HepG2 (cell line): ENCODE measurements around the gene RNLS. TPM values are rescaled to one million over a fixed set of nuclear protein-coding genes. Genes with fewer than 3 reads are reported as not detected.

Experiments
- ATAC-seq: fragments of 200-7000 bp; cut with Tn5 transposase; 3 replicates; pipeline ENCODE4 v1.9.1; 2020; ENCODE audit warnings: mild to moderate bottlenecking, moderate library complexity
- BruUV-seq: library from RNA; stranded (reverse); fragments of 400-500 nt; replicated peaks from 2 replicates; lab custom pipeline; 2021; lab: Mats Ljungman, UMichigan
- CTCF ChIA-PET: fragments of 300-600 bp; formaldehyde crosslinking; extraction: SDS; loops from one replicate; lab custom pipeline; 2021; ENCODE audit warnings: low total read pairs, inconsistent platforms, low intra/inter-chr PET ratio; lab: Yijun Ruan, JAX
- POLR2A ChIA-PET: fragments of 350-600 bp; sonication (Branson Sonifier 250); formaldehyde crosslinking; loops from one replicate; lab custom pipeline; 2020; ENCODE audit warnings: antibody characterized with exemption, inconsistent platforms; lab: Yijun Ruan, JAX
- DNase-seq: peaks from one replicate; pipeline ENCODE4 v3.0.0-alpha.2; 2015; ENCODE audit warnings: low spot score
- FAIRE-seq: peaks from 3 replicates; lab custom pipeline; 2011; peaks lifted over from hg19 to GRCh38; lab: Jason Lieb, UNC
- H2AFZ ChIP-seq: one replicate; pipeline ENCODE4 v1.6.1; 2011; ENCODE audit warnings: low read length, inconsistent platforms
- H3K27ac ChIP-seq: fragments of 300-600 bp; 3 replicates; pipeline ENCODE4 v1.8.0; 2011; ENCODE audit warnings: mixed run types, mild to moderate bottlenecking, mixed read lengths, low read length, inconsistent platforms; ENCODE audit not compliant: insufficient read depth; ENCODE audit errors: extremely low read length
- H3K27me3 ChIP-seq, 2 experiments: fragments of 200-600 bp in 1 of 2; 2 replicates in 1 of 2; 3 replicates in 1 of 2; pipeline versions ENCODE4 v1.6.0 to v1.8.0; 2011; ENCODE audit warnings: low read length in 2 of 2, mild to moderate bottlenecking in 2 of 2, moderate library complexity in 2 of 2, inconsistent platforms in 1 of 2; ENCODE audit not compliant: insufficient read depth in 2 of 2, control insufficient read depth in 1 of 2
- H3K36me3 ChIP-seq, 2 experiments: fragments of 200-600 bp in 1 of 2; replicated peaks in 1 of 2; 2 replicates in 1 of 2; 3 replicates in 1 of 2; pipeline versions ENCODE4 v1.5.1 to v1.8.0; 2011; ENCODE audit warnings: low read length in 2 of 2, inconsistent platforms in 1 of 2; ENCODE audit not compliant: insufficient read depth in 2 of 2, control insufficient read depth in 1 of 2
- H3K4me1 ChIP-seq: 2 replicates; pipeline ENCODE4 v1.5.1; 2012; ENCODE audit warnings: low read length, inconsistent platforms; ENCODE audit not compliant: insufficient read depth
- H3K4me2 ChIP-seq: 2 replicates; pipeline ENCODE4 v1.6.0; 2011; ENCODE audit warnings: low read depth, low read length, inconsistent platforms
- H3K4me3 ChIP-seq, 3 experiments: fragments of 200-600 bp in 1 of 3; sonication (generic), shearing (Covaris generic) in 1 of 3; replicated peaks in 1 of 3; 2 replicates each; pipeline ENCODE4 v1.5.1; 2011 to 2016; ENCODE audit warnings: low read length in 3 of 3, inconsistent platforms in 2 of 3, low read depth in 2 of 3, mild to moderate bottlenecking in 2 of 3, control low read depth in 1 of 3, mixed read lengths in 1 of 3; ENCODE audit not compliant: insufficient read depth in 1 of 3
- H3K79me2 ChIP-seq: one replicate; pipeline ENCODE4 v1.6.1; 2011; ENCODE audit warnings: low read length, inconsistent platforms; ENCODE audit not compliant: insufficient read depth
- H3K9ac ChIP-seq: 2 replicates; pipeline ENCODE4 v1.6.0; 2011; ENCODE audit warnings: mild to moderate bottlenecking, low read depth, low read length, inconsistent platforms; ENCODE audit not compliant: insufficient read depth
- H3K9me3 ChIP-seq: 2 replicates; pipeline ENCODE4 v1.5.1; 2012; ENCODE audit warnings: mild to moderate bottlenecking, low read length
- H4K20me1 ChIP-seq: 2 replicates; pipeline ENCODE4 v1.6.0; 2011; ENCODE audit warnings: inconsistent platforms, mild to moderate bottlenecking, low read length, moderate library complexity; ENCODE audit not compliant: insufficient read depth
- BRD4 ChIP-seq: sonication (generic); formaldehyde crosslinking; IDR thresholded peaks from 2 replicates; pipeline ENCODE4 v1.4.0; 2020; ENCODE audit warnings: missing genetic modification reagents
- CBX5 ChIP-seq: sonication (generic); formaldehyde crosslinking; IDR thresholded peaks from 2 replicates; pipeline ENCODE4 v1.4.0; 2020; ENCODE audit warnings: missing genetic modification reagents, borderline replicate concordance
- DNMT1 ChIP-seq: sonication (generic); formaldehyde crosslinking; IDR thresholded peaks from 2 replicates; pipeline ENCODE4 v1.5.1; 2020; ENCODE audit warnings: mild to moderate bottlenecking, missing genetic modification reagents
- IRX3 ChIP-seq: sonication (generic); formaldehyde crosslinking; IDR thresholded peaks from 2 replicates; pipeline ENCODE4 v1.8.1; 2023; ENCODE audit warnings: mild to moderate bottlenecking, low read depth, missing genetic modification reagents, borderline replicate concordance
- SAP130 ChIP-seq: IDR thresholded peaks from 2 replicates; pipeline ENCODE4 v1.6.1; 2016; ENCODE audit warnings: low read depth
- SMYD3 ChIP-seq: sonication (generic); formaldehyde crosslinking; IDR thresholded peaks from 2 replicates; pipeline ENCODE4 v1.8.1; 2023; ENCODE audit warnings: mild to moderate bottlenecking, missing genetic modification reagents
- TOPORS ChIP-seq: sonication (generic); formaldehyde crosslinking; IDR thresholded peaks from 2 replicates; pipeline ENCODE4 v1.8.0; 2023; ENCODE audit warnings: mild to moderate bottlenecking, missing genetic modification reagents
- ZNF17 ChIP-seq: sonication (generic); formaldehyde crosslinking; IDR thresholded peaks from 2 replicates; pipeline ENCODE4 v1.5.0; 2020; ENCODE audit warnings: mild to moderate bottlenecking, missing genetic modification reagents
- ZNF614 ChIP-seq: IDR thresholded peaks from 2 replicates; pipeline ENCODE4 v1.6.1; 2018; ENCODE audit warnings: missing biosample characterization, missing genetic modification reagents, inconsistent platforms, borderline replicate concordance
- WGBS: methylation state at CpG from one replicate; pipeline ENCODE4 v1.1.6; 2017; ENCODE audit warnings: low lambda C conversion rate; 5-methylcytosine and 5-hydroxymethylcytosine counted together
- in situ Hi-C: cut with HindIII; loops from 2 replicates; pipeline ENCODE4 v1.10.0; 2017; ENCODE audit warnings: low pct_unique_long_range_greater_than_20kb; ENCODE audit not compliant: extremely low pct_ligation_motif_present
- intact Hi-C: fragments of 100-400 bp; cut with micrococcal nuclease; formaldehyde crosslinking; loops from one replicate; pipeline ENCODE4 v1.10.0; 2022; ENCODE audit not compliant: unreplicated experiment
- polyA plus RNA-seq, 8 experiments: library from polyadenylated mRNA; depleted of rRNA in 3 of 8; stranded (reverse) in 7 of 8; unstranded in 1 of 8; fragments of >200 nt; fragmentation: Illumina TruSeq in 4 of 8; extraction: Trizol in 4 of 8; gene quantifications; 2 replicates each; pipeline versions ENCODE4 v1.2.1 to v1.2.3, GENCODE V29; 2011 to 2016; ENCODE audit warnings: low read depth in 4 of 8, missing spikeins in 1 of 8, mixed read lengths in 1 of 8; ENCODE audit not compliant: insufficient read depth in 1 of 8
- total RNA-seq, 5 experiments: library from RNA; depleted of rRNA; stranded (reverse); fragments of >200 nt; fragmentation: Illumina TruSeq; extraction: Trizol; gene quantifications; 2 replicates each; pipeline ENCODE4 v1.2.3, GENCODE V29; 2016; ENCODE audit warnings: low read depth in 1 of 5
- TF ChIP-seq, protein P1 (sequence below): sonication (generic); formaldehyde crosslinking; IDR thresholded peaks from 2 replicates; pipeline ENCODE4 v1.4.0; 2020; ENCODE audit warnings: missing genetic modification reagents, borderline replicate concordance
- TF ChIP-seq, protein P2 (sequence below): sonication (generic); formaldehyde crosslinking; IDR thresholded peaks from 2 replicates; pipeline ENCODE4 v1.8.0; 2022; ENCODE audit warnings: mild to moderate bottlenecking, missing genetic modification reagents, moderate library complexity
- TF ChIP-seq, protein P3 (sequence below): sonication (generic); formaldehyde crosslinking; IDR thresholded peaks from 2 replicates; pipeline ENCODE4 v1.5.0; 2020; ENCODE audit warnings: mild to moderate bottlenecking, missing genetic modification reagents
- TF ChIP-seq, protein P4 (sequence below): sonication (generic); formaldehyde crosslinking; IDR thresholded peaks from 2 replicates; pipeline ENCODE4 v1.4.0; 2020; ENCODE audit warnings: missing genetic modification reagents
- TF ChIP-seq, protein P5 (sequence below): sonication (generic); formaldehyde crosslinking; IDR thresholded peaks from 2 replicates; pipeline ENCODE4 v1.5.1; 2020; ENCODE audit warnings: missing genetic modification reagents, mild to moderate bottlenecking, borderline replicate concordance
- TF ChIP-seq, protein P6 (sequence below): sonication (generic); formaldehyde crosslinking; IDR thresholded peaks from 2 replicates; pipeline ENCODE4 v1.4.0; 2020; ENCODE audit warnings: missing genetic modification reagents

Gene RNLS
- total and polyA plus RNA-seq, 2 of the 13 experiments (the other 11 are each of a cell fraction or from before 2014, with no cell fraction given), result not detected

DNA sequence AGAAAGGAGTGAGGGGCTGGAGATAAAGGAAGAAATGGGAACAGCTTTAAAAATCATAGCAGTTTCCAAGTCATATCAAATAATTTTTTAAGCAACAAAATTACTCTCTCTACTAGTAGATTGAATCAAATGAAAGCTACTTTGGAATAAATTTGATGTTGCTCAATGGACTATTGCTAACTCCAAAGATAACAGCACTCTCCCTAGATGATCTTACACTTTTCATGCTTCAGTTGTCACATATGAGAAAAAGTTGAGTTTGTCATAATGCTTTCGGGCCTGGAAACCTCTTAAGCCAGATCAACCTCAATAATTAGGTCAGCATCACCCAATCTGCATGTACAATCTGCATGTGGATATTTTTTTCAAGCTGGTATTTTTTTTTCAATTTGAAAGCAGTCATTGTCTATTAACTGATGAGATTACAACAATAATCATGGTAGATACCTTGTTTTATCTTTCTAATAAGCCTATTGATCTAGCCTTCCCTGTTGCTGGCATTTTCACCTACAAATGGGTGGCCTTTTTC is 34.7 kb upstream of the RNLS start:
- Histone ChIP-seq H3K27me3 (no peaks in the 10 kb centered on the region), H3K4me3 (no peak overlapping the region), H4K20me1 (no peaks in the 10 kb centered on the region), H3K4me1 (no peaks in the 10 kb centered on the region), H3K9ac (no peak overlapping the region), H3K9me3 (no peaks in the 10 kb centered on the region), H3K79me2 (no peaks in the 10 kb centered on the region), H3K27ac (no peak overlapping the region), H2AFZ (no peak overlapping the region), H3K4me2 (no peak overlapping the region), H3K36me3 (no peaks in the 10 kb centered on the region)
- ChIA-PET CTCF (no interaction called here), POLR2A (no interaction called here)
- in situ Hi-C loops, result no loop called here
- no TSS peak for BruUV-seq
- 0% methylated on average over 1 of the region's 1 CpG for WGBS
- FAIRE-seq, result no peak
- no peak for DNase-seq
- ATAC-seq, result no peak
- intact Hi-C loops, result no loop called here
- TF ChIP-seq, protein P1, sequence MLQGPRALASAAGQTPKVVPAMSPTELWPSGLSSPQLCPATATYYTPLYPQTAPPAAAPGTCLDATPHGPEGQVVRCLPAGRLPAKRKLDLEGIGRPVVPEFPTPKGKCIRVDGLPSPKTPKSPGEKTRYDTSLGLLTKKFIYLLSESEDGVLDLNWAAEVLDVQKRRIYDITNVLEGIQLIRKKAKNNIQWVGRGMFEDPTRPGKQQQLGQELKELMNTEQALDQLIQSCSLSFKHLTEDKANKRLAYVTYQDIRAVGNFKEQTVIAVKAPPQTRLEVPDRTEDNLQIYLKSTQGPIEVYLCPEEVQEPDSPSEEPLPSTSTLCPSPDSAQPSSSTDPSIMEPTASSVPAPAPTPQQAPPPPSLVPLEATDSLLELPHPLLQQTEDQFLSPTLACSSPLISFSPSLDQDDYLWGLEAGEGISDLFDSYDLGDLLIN (CRISPR knock-in tag), result no peak
- TF ChIP-seq BRD4 (CRISPR knock-in tag), result no peak
- TF ChIP-seq ZNF17, result no peak
- TF ChIP-seq, protein P2, sequence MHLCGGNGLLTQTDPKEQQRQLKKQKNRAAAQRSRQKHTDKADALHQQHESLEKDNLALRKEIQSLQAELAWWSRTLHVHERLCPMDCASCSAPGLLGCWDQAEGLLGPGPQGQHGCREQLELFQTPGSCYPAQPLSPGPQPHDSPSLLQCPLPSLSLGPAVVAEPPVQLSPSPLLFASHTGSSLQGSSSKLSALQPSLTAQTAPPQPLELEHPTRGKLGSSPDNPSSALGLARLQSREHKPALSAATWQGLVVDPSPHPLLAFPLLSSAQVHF (CRISPR knock-in tag), result no peak
- TF ChIP-seq, protein P3, sequence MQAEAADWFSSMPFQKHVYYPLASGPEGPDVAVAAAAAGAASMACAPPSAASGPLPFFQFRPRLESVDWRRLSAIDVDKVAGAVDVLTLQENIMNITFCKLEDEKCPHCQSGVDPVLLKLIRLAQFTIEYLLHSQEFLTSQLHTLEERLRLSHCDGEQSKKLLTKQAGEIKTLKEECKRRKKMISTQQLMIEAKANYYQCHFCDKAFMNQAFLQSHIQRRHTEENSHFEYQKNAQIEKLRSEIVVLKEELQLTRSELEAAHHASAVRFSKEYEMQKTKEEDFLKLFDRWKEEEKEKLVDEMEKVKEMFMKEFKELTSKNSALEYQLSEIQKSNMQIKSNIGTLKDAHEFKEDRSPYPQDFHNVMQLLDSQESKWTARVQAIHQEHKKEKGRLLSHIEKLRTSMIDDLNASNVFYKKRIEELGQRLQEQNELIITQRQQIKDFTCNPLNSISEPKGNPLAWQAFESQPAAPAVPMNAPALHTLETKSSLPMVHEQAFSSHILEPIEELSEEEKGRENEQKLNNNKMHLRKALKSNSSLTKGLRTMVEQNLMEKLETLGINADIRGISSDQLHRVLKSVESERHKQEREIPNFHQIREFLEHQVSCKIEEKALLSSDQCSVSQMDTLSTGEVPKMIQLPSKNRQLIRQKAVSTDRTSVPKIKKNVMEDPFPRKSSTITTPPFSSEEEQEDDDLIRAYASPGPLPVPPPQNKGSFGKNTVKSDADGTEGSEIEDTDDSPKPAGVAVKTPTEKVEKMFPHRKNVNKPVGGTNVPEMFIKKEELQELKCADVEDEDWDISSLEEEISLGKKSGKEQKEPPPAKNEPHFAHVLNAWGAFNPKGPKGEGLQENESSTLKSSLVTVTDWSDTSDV (CRISPR knock-in tag), result no peak
- TF ChIP-seq SAP130 (CRISPR knock-in tag), result no peak
- TF ChIP-seq, protein P4, sequence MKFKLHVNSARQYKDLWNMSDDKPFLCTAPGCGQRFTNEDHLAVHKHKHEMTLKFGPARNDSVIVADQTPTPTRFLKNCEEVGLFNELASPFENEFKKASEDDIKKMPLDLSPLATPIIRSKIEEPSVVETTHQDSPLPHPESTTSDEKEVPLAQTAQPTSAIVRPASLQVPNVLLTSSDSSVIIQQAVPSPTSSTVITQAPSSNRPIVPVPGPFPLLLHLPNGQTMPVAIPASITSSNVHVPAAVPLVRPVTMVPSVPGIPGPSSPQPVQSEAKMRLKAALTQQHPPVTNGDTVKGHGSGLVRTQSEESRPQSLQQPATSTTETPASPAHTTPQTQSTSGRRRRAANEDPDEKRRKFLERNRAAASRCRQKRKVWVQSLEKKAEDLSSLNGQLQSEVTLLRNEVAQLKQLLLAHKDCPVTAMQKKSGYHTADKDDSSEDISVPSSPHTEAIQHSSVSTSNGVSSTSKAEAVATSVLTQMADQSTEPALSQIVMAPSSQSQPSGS, result no peak
- TF ChIP-seq, protein P5, sequence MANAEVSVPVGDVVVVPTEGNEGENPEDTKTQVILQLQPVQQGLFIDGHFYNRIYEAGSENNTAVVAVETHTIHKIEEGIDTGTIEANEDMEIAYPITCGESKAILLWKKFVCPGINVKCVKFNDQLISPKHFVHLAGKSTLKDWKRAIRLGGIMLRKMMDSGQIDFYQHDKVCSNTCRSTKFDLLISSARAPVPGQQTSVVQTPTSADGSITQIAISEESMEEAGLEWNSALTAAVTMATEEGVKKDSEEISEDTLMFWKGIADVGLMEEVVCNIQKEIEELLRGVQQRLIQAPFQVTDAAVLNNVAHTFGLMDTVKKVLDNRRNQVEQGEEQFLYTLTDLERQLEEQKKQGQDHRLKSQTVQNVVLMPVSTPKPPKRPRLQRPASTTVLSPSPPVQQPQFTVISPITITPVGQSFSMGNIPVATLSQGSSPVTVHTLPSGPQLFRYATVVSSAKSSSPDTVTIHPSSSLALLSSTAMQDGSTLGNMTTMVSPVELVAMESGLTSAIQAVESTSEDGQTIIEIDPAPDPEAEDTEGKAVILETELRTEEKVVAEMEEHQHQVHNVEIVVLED (CRISPR knock-in tag), result no peak
- TF ChIP-seq SMYD3 (CRISPR knock-in tag), result no peak
- TF ChIP-seq, protein P6, sequence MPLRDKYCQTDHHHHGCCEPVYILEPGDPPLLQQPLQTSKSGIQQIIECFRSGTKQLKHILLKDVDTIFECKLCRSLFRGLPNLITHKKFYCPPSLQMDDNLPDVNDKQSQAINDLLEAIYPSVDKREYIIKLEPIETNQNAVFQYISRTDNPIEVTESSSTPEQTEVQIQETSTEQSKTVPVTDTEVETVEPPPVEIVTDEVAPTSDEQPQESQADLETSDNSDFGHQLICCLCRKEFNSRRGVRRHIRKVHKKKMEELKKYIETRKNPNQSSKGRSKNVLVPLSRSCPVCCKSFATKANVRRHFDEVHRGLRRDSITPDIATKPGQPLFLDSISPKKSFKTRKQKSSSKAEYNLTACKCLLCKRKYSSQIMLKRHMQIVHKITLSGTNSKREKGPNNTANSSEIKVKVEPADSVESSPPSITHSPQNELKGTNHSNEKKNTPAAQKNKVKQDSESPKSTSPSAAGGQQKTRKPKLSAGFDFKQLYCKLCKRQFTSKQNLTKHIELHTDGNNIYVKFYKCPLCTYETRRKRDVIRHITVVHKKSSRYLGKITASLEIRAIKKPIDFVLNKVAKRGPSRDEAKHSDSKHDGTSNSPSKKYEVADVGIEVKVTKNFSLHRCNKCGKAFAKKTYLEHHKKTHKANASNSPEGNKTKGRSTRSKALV, result no peak
- no peak for TF ChIP-seq TOPORS (CRISPR knock-in tag)
- no peak for TF ChIP-seq CBX5 (CRISPR knock-in tag)
- TF ChIP-seq IRX3, result no peak
- no peak for TF ChIP-seq DNMT1 (CRISPR knock-in tag)
- no peak for TF ChIP-seq ZNF614 (CRISPR knock-in tag)
